ENCODE measurements around the gene PKD2. TPM values are rescaled to one million over a fixed set of nuclear protein-coding genes. Genes with fewer than 3 reads are reported as not detected.
"Not testable (repeated sequence)": the region's sequence is repeated elsewhere in the genome, so short reads cannot be mapped to it uniquely, and the experiment has no call there.

PKD2 gene
- total RNA-seq, 1 experiment from 2014 or later: 57.7 TPM

DNA sequence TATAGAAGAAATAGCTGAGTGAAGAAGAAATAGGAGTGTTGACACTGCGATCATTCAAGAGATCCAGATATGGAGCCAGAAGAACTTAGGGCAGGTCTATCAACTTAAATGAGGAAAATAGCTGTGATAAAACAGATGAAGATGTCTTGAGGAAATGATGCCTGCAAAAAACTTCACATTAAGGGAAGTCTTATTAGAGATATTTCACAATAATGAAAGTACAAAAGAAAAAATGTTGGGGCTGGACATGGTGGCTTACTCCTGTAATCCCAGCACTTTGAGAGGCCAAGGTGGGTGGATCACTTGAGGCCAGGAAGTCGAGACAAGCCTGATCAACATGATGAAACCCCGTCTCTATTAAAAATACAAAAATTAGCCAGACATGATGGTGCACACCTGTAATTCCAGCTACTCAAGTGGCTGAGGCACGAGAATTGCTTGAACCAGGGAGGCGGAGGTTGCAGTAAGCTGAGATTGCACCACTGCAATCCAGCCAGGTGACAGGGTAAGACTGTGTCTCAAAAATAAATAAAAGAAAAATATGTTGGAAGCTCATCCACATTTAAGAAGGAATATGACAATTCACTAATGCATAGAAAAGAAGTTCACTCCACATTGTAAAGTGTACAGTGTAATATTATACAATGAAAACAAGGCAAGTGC lies 56.3 kb downstream of the PKD2 start:
- no peak for DNase-seq (ENCODE audit: low read depth)

DNA sequence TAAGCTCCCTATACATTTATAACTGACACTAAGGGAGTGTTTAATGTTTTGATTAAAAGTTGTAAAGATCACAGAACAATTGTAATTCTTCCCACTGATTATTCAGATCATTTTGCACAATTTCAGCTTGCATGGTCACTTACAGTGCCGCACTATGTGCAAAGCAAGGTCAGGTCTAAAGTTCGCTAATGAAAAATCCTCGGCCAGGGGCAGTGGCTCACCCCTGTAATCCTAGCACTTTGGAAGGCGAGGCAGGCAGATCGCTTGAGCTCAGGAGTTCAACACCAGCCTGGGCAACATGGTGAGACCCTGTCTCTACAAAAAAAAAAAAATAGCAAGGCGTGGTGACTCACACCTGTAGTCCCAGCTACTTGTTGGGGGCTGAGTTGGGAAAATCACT lies 57.0 kb downstream of the PKD2 start:
- DNase-seq (ENCODE audit: low read depth): no peak

DNA sequence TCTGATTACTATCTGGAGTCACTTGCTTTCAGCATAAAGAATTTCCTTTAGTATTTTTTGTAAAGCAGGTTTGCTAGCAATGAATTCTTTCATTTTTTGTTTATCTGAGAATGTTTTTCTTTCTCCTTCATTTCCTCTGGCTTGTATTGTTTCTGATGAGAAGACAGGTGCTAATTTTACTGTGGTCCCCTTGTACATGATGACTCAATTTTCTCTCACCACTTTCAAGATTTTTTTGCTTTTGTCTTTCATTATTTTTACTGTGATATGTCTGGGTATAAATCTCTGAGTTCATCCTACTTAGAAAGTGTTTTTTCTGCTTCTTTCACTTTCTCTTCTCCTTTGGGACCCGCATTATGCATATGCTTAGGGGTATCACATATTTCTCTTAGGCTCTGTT lies 62.6 kb downstream of the PKD2 start:
- peak; percentile 73 for DNase-seq (ENCODE audit: low read depth)

DNA sequence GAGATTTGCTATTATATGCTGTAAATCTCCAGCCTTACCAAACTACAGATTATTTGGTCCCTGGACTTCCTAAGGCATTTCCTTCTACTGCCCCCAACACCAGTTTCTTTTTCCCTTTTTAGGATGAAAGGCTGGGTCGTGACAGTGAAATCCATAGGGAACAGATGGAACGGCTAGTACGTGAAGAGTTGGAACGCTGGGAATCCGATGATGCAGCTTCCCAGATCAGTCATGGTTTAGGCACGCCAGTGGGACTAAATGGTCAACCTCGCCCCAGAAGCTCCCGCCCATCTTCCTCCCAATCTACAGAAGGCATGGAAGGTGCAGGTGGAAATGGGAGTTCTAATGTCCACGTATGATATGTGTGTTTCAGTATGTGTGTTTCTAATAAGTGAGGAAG lies 67.9 kb downstream of the PKD2 start:
- peak; percentile 46 for DNase-seq (ENCODE audit: low read depth)

- no peak for DNase-seq (ENCODE audit: low read depth)
Measured at GRCh38 chr4:88077911-88078524, 70.6 kb downstream of the PKD2 start.

DNA sequence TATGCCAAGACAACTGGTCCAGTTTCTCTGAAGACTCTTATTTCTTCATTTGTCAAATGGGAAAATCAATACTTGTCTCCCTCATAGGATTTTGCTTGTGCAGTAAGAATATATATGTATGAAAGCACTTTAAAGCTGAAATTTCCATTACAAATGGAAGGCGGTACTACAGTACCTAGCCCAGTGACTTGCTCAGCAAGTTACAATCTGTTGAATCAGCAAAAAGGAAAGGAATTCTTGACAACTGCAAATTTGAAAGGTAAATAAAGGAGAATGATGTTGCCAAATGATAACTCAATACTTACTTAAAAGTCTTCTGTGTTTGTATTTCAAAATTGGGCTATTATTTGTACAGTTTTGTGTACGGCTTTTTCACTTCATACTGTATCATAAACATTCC lies 71.1 kb downstream of the PKD2 start:
- DNase-seq (ENCODE audit: low read depth): no peak

DNA sequence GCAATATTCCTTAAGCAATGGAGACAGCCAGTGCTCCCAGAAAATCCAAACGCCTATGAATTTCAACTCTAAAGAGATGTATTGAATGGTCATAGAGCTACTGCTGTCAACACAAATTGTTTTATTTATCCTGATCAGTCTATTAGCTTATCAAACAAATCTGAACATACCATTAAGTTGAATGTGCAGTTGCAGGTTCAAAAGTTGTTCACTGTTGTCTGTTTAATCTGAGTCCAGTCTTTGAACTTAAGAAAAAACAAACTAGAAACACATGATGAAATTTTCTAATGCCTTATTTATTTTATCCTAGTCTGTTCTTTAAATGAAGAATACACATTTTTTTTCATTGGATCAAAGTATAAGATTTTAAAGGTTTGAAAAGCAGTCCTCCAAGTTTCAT lies 73.2 kb downstream of the PKD2 start:
- no peak for DNase-seq (ENCODE audit: low read depth)

- DNase-seq (ENCODE audit: low read depth): no peak
Measured at GRCh38 chr4:88087004-88087403, 79.6 kb downstream of the PKD2 start.

GRCh38 chr4:88090898-88091297 lies 83.5 kb downstream of the PKD2 start:
- DNase-seq (ENCODE audit: low read depth): no peak

DNA sequence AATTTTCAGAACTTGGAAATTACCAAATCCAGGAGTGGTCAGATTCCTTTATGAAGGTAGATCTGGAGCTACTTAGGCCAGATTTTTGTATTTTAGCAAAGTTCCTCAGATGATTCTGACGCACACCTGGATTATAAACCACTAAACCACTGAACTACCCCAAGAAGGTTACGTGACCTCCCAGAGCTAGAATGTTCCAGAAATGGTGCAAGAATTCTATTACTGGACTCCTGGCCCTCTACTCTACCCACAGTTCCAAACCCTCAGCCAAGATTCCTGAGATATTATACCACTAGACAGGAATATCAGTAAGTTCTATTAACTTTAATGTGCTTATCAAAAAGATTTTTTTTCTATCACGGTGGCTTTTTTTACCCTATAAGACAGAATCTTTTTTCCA lies 83.9 kb downstream of the PKD2 start:
- DNase-seq (ENCODE audit: low read depth): no peak

DNA sequence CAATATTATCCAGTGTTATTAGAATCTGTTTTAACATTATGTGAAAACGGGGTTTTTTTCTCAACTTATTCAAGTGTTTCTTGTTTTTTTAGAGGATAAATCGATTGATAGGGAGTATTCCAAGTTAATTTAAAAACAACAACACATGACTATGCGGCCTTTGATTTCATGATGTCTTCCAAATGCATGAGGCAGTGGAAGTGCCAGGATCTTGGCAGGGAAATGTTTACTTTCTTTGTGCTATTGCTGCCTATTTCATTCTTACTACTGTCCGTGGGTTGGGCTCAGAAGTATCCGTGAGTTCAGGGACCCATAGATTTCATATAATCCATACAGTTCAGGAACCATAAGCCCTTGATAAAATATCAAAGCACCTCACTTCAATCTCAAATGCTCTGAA lies 86.4 kb downstream of the PKD2 start:
- DNase-seq (ENCODE audit: low read depth): no peak

GRCh38 chr4:88097301-88097700 lies 89.9 kb downstream of the PKD2 start:
- DNase-seq (ENCODE audit: low read depth): no peak

GRCh38 chr4:88097781-88098180 lies 90.3 kb downstream of the PKD2 start:
- no peak for DNase-seq (ENCODE audit: low read depth)

DNA sequence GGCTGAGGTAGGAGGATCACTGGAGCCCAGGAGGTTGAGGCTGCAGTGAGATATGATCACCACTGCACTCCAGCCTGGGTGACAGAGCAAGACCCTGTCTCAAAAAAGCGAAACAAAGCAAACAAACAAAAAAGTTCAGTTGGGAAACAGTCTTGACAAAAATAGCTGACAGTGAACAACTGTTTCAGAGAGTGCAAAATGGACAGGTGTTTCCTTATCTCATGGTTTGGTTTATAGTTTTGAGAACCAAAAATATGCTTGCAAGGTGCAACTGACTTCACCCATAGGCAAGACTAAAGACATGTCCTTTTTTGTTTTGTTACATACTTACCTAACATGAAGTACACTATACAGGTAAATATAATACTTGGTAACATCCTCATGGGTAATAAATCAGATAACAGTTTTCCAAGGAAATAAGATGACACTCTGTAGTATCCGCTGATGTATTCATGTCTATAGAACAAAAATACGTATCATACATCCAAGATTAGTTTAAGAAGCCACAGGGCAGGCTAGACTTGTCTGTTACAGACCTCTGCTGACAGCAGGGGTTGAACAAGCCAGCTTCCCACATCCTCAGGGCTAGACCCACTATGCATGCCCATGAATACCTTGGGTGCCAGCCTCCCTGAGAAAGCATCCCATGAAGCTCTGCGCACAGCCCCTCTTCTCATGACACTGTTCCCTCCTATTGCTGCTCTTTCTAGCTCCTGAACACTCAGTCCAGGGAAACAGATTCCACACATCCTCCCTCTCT lies 91.7 kb downstream of the PKD2 start:
- DNase-seq (ENCODE audit: low read depth): no peak

- no peak for DNase-seq (ENCODE audit: low read depth)
Measured at GRCh38 chr4:88101165-88101564, 93.7 kb downstream of the PKD2 start.

- no peak for DNase-seq (ENCODE audit: low read depth)
Measured at GRCh38 chr4:88102026-88102425, 94.6 kb downstream of the PKD2 start.

GRCh38 chr4:88104902-88105610 lies 97.6 kb downstream of the PKD2 start:
- DNase-seq (ENCODE audit: low read depth): peak; percentile 77

DNA sequence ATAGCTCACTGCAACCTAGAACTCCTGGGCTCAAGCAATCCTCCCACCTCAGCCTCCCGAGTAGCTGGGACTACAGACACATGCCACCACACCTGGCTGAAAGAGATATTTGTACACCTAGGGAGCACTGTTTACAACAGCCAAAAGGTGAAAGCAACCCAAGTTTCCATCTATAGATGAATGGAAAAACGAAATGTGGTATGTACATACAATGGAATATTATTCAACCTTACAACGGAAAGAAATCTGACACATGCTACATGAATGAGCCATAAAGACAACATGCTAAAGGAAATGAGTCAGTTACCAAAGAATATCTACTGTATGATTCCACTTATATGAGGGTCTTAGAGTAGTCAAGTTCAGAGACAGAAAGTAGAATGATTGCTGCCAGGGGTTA lies 98.8 kb downstream of the PKD2 start:
- DNase-seq (ENCODE audit: low read depth): peak; percentile 9

- DNase-seq (ENCODE audit: low read depth): peak; percentile 19
Measured at GRCh38 chr4:88107406-88108107, 100.1 kb downstream of the PKD2 start.

- DNase-seq (ENCODE audit: low read depth): not testable (repeated sequence)
Measured at GRCh38 chr4:88108108-88108465, 100.7 kb downstream of the PKD2 start.

- no peak for DNase-seq (ENCODE audit: low read depth)
Measured at GRCh38 chr4:88108747-88109122, 101.3 kb downstream of the PKD2 start.
